ENCODE data around the gene MYLK2. TPM values are rescaled to one million over a fixed set of nuclear protein-coding genes. Genes with fewer than 3 reads are reported as not detected.

The MYLK2 gene
- total RNA-seq, 2 experiments from 2014 or later = not detected

GRCh38 chr20:31790401-31790800, 28.8 kb upstream of the MYLK2 start:
- no peak overlapping the region for H3K27ac ChIP-seq (ENCODE audit: low read depth in 1 of 2, low read length in 2 of 2)
- POLR2A ChIA-PET = no interaction called here

GRCh38 chr20:31797364-31797763, 21.8 kb upstream of the MYLK2 start:
- Mint-ChIP-seq H3K4me3 (no peak overlapping the region), H3K27me3 (no peaks in the 10 kb centered on the region), H3K9me3 (no peaks in the 10 kb centered on the region), H3K27ac (no peak overlapping the region), H3K4me1 (ENCODE audit: low read depth) (no peaks in the 10 kb centered on the region), H3K36me3 (ENCODE audit: low read depth) (no peaks in the 10 kb centered on the region)
- H3K36me3 ChIP-seq (ENCODE audit: insufficient read depth, low read length) = no peaks in the 10 kb centered on the region
- ChIA-PET POLR2A (no interaction called here), CTCF (interaction anchor here (0.6 kb wide), 1 partner anchor 16 kb away, joined by 3 read pairs; no protein-coding TSS in a partner anchor)
- DNase-seq = no peak
- no peaks in the 10 kb centered on the region for H3K27me3 ChIP-seq (ENCODE audit: control insufficient read depth in 1 of 2, insufficient read depth in 2 of 2, low read length in 2 of 2)
- no peaks in the 10 kb centered on the region for H3K9me3 ChIP-seq (ENCODE audit: control insufficient read depth in 1 of 2, insufficient read depth in 1 of 2, low read length in 2 of 2)
- TF ChIP-seq CTCF (IDR thresholded peaks at IDR 0.05) = no peak
- H3K27ac ChIP-seq (ENCODE audit: low read depth in 1 of 2, low read length in 2 of 2) = no peak overlapping the region
- H3K4me3 ChIP-seq (ENCODE audit: low read length) = no peak overlapping the region
- intact Hi-C loops (cut with DNase I, micrococcal nuclease) = no loop called here
- no peak for ATAC-seq (ENCODE audit: poor library complexity)
- H3K4me1 ChIP-seq (ENCODE audit: insufficient read depth, low read length) = no peaks in the 10 kb centered on the region

More at GRCh38 chr20:31790401-31790800, 28.8 kb upstream of the MYLK2 start:
- DNase-seq (no peak), ATAC-seq (ENCODE audit: poor library complexity) (no peak)
- Mint-ChIP-seq H3K27me3 (no peaks in the 10 kb centered on the region), H3K36me3 (ENCODE audit: low read depth) (no peaks in the 10 kb centered on the region), H3K9me3 (no peaks in the 10 kb centered on the region), H3K4me1 (ENCODE audit: low read depth) (no peaks in the 10 kb centered on the region), H3K27ac (no peak overlapping the region), H3K4me3 (no peak overlapping the region)
- CTCF ChIA-PET = no interaction called here
- intact Hi-C loops (cut with DNase I, micrococcal nuclease) = no loop called here
- no peak for TF ChIP-seq CTCF (IDR thresholded peaks at IDR 0.05)
- no peaks in the 10 kb centered on the region for H3K4me1 ChIP-seq (ENCODE audit: insufficient read depth, low read length)
- no peaks in the 10 kb centered on the region for H3K27me3 ChIP-seq (ENCODE audit: control insufficient read depth in 1 of 2, insufficient read depth in 2 of 2, low read length in 2 of 2)
- no peaks in the 10 kb centered on the region for H3K36me3 ChIP-seq (ENCODE audit: insufficient read depth, low read length)
- no peak overlapping the region for H3K4me3 ChIP-seq (ENCODE audit: low read length)
- no peaks in the 10 kb centered on the region for H3K9me3 ChIP-seq (ENCODE audit: control insufficient read depth in 1 of 2, insufficient read depth in 1 of 2, low read length in 2 of 2)

- POLR2A ChIA-PET = no interaction called here
- DNase-seq (no peak), ATAC-seq (ENCODE audit: poor library complexity) (no peak)
- intact Hi-C loops (cut with DNase I, micrococcal nuclease) = no loop called here
- Histone ChIP-seq H3K9me3 (ENCODE audit: control insufficient read depth in 1 of 2, insufficient read depth in 1 of 2, low read length in 2 of 2) (no peaks in the 10 kb centered on the region), H3K36me3 (ENCODE audit: insufficient read depth, low read length) (no peaks in the 10 kb centered on the region), H3K4me3 (ENCODE audit: low read length) (no peak overlapping the region), H3K27ac (ENCODE audit: low read depth in 1 of 2, low read length in 2 of 2) (no peak overlapping the region), H3K4me1 (ENCODE audit: insufficient read depth, low read length) (peaks cover 5% of the 10 kb centered on the region), H3K27me3 (ENCODE audit: control insufficient read depth in 1 of 2, insufficient read depth in 2 of 2, low read length in 2 of 2) (no peaks in the 10 kb centered on the region)
- CTCF ChIA-PET = no interaction called here
- Mint-ChIP-seq H3K4me1 (ENCODE audit: low read depth) (peaks cover 18% of the 10 kb centered on the region), H3K27me3 (no peaks in the 10 kb centered on the region), H3K9me3 (no peaks in the 10 kb centered on the region), H3K27ac (no peak overlapping the region), H3K36me3 (ENCODE audit: low read depth) (no peaks in the 10 kb centered on the region), H3K4me3 (no peak overlapping the region)
- no peak for TF ChIP-seq CTCF (IDR thresholded peaks at IDR 0.05)
Measured at GRCh38 chr20:31801508-31801907, 17.6 kb upstream of the MYLK2 start.
